Lower leg skin (tissue), 3 donors: Measurements from ENCODE around the gene AGR3.

Source experiments
- CTCF ChIP-seq, 3 donors: fragments of 450-650 bp; IDR thresholded peaks; one replicate each; pipeline ENCODE4 v1.5.1; 2016; ENCODE audit warnings: antibody characterized with exemption in 3 of 3, mild to moderate bottlenecking in 3 of 3, moderate library complexity in 2 of 3
- POLR2A ChIP-seq, 2 donors: fragments of 450-650 bp; IDR thresholded peaks; one replicate each; pipeline ENCODE4 v1.6.1; 2016 to 2017; ENCODE audit warnings: antibody characterized with exemption in 2 of 2, mild to moderate bottlenecking in 1 of 2, moderate library complexity in 1 of 2

- TF ChIP-seq POLR2A (IDR thresholded peaks at IDR 0.05) (no peak), CTCF (IDR thresholded peaks at IDR 0.05) (no peak)
Observed at GRCh38 chr7:16847381-16847860, 34.4 kb downstream of the AGR3 start.
